ENCODE results near the gene EHD3. TPM values are rescaled to one million over a fixed set of nuclear protein-coding genes. Genes with fewer than 3 reads are reported as not detected.

Gene EHD3
- polyA plus RNA-seq, 1 experiment: 39.8 TPM

- Histone ChIP-seq H3K27ac (ENCODE audit: low read depth, low read length) (no peak overlapping the region), H3K9me3 (ENCODE audit: control insufficient read depth, insufficient read depth, low read length) (no peaks in the 10 kb centered on the region; the same call in 1 of the 2 replicates), H3K4me3 (ENCODE audit: low read depth, low read length) (no peak overlapping the region), H3K27me3 (ENCODE audit: control insufficient read depth, insufficient read depth, low read length) (no peaks in the 10 kb centered on the region)
- ChIA-PET POLR2A (no interaction called here), CTCF (no interaction called here)
- DNase-seq (ENCODE audit: low read depth, low spot score): no peak
- TF ChIP-seq, protein P1, sequence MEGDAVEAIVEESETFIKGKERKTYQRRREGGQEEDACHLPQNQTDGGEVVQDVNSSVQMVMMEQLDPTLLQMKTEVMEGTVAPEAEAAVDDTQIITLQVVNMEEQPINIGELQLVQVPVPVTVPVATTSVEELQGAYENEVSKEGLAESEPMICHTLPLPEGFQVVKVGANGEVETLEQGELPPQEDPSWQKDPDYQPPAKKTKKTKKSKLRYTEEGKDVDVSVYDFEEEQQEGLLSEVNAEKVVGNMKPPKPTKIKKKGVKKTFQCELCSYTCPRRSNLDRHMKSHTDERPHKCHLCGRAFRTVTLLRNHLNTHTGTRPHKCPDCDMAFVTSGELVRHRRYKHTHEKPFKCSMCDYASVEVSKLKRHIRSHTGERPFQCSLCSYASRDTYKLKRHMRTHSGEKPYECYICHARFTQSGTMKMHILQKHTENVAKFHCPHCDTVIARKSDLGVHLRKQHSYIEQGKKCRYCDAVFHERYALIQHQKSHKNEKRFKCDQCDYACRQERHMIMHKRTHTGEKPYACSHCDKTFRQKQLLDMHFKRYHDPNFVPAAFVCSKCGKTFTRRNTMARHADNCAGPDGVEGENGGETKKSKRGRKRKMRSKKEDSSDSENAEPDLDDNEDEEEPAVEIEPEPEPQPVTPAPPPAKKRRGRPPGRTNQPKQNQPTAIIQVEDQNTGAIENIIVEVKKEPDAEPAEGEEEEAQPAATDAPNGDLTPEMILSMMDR (IDR thresholded peaks at IDR 0.05; ENCODE audit: low read depth, low read length): no peak
Observed at GRCh38 chr2:31260870-31261269, 26.9 kb downstream of the EHD3 start.

- Histone ChIP-seq H3K27ac (ENCODE audit: low read depth, low read length) (no peak overlapping the region), H3K4me3 (ENCODE audit: low read depth, low read length) (no peak overlapping the region), H3K9me3 (ENCODE audit: control insufficient read depth, insufficient read depth, low read length) (no peaks in the 10 kb centered on the region; the same call in 1 of the 2 replicates), H3K27me3 (ENCODE audit: control insufficient read depth, insufficient read depth, low read length) (no peaks in the 10 kb centered on the region)
- DNase-seq (ENCODE audit: low read depth, low spot score): no peak
- CTCF ChIA-PET: interaction anchor here (1.9 kb wide), 1 partner anchor 70 kb away, joined by 5 read pairs; no protein-coding TSS in a partner anchor
- POLR2A ChIA-PET: no interaction called here
- TF ChIP-seq, protein P1 (IDR thresholded peaks at IDR 0.05; ENCODE audit: low read depth, low read length): no peak
Observed at GRCh38 chr2:31263636-31264190, 29.8 kb downstream of the EHD3 start.

DNA sequence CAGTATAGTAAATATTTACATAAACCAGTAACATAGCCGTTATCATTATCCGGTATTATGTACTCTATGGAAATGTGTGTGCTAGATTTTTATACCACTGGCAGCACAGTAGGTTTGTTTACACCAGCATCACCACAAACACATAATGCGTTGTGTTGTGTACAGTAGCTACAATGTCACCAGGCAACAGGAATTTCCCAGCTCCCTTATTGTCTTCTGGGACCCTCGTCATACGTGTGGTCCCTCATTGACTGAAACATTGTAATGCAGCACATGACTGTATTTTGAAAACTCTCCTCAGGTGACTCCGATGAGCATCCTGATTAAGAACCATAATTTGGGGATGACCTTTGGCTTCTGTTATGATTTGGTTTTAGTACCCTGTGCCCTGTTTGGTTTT, 31.3 kb downstream of the EHD3 start:
- no peaks in the 10 kb centered on the region for H3K27me3 ChIP-seq (ENCODE audit: control insufficient read depth, insufficient read depth, low read length)
- TF ChIP-seq, protein P1 (IDR thresholded peaks at IDR 0.05; ENCODE audit: low read depth, low read length): no peak
- no peak for DNase-seq (ENCODE audit: low read depth, low spot score)
- no peaks in the 10 kb centered on the region; the same call in 1 of the 2 replicates for H3K9me3 ChIP-seq (ENCODE audit: control insufficient read depth, insufficient read depth, low read length)
- ChIA-PET CTCF (no interaction called here), POLR2A (no interaction called here)
- no peak overlapping the region for H3K4me3 ChIP-seq (ENCODE audit: low read depth, low read length)
- no peak overlapping the region for H3K27ac ChIP-seq (ENCODE audit: low read depth, low read length)

DNA sequence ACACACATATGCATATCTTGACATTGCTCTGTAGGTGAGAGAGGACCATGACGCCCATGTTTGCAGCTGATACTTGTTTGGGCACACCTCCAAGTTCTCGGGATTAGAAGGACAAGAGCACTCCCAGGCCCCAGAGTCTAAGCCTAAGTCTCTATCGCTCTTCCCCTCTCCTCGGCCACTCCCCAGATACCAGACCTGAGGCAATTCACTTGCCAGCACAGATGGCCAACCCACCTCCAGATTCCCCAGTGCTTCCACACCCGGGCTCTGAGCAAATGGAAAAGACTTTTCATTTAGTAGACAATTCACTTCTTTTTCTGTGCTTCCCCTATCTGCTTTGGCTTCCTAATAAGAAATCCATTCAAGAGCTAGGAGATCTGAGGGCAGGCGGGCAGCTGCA, 32.9 kb downstream of the EHD3 start:
- POLR2A ChIA-PET: no interaction called here

DNA sequence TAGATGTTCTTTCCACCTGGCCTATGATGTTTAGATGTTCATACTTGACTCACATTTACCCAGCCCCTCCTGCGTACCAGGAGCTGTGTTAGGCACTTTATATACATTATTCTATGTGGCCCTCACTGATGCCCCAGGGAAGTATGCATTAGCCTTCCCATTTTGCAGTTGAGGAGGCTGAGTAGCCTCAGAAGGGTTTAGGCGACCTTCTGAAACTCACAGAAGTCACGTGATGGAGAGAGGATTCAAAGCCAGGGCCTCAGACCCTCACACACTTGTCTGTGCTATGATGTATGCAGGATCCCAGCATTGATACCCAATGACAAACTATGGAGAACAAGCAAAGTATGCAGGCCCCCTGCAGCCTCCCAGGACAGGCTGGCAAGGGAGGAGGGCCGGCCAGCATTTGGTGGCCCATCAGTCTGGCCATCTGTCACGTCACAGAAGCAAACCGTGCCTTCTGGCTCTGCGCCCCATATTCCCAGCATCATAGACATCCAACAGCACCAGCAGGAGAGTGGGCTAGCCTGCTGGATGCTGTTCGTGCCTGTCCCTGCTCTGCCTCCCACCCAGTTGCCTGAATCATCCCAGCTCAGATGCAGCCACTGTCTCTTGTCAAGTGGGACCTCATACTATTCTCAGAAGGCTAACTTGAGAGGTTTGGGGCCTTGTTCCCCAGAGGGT, 33.6 kb downstream of the EHD3 start:
- H3K4me3 ChIP-seq (ENCODE audit: low read depth, low read length): no peak overlapping the region
- no peaks in the 10 kb centered on the region for H3K27me3 ChIP-seq (ENCODE audit: control insufficient read depth, insufficient read depth, low read length)
- TF ChIP-seq, protein P1 (IDR thresholded peaks at IDR 0.05; ENCODE audit: low read depth, low read length): no peak
- DNase-seq (ENCODE audit: low read depth, low spot score): no peak
- H3K9me3 ChIP-seq (ENCODE audit: control insufficient read depth, insufficient read depth, low read length): no peaks in the 10 kb centered on the region; the same call in 1 of the 2 replicates
- ChIA-PET POLR2A (no interaction called here), CTCF (no interaction called here)
- H3K27ac ChIP-seq (ENCODE audit: low read depth, low read length): no peak overlapping the region

More for the DNA sequence above, 32.9 kb downstream of the EHD3 start:
- DNase-seq (ENCODE audit: low read depth, low spot score): no peak
- no peaks in the 10 kb centered on the region; the same call in 1 of the 2 replicates for H3K9me3 ChIP-seq (ENCODE audit: control insufficient read depth, insufficient read depth, low read length)
- H3K27ac ChIP-seq (ENCODE audit: low read depth, low read length): no peak overlapping the region
- no peak overlapping the region for H3K4me3 ChIP-seq (ENCODE audit: low read depth, low read length)
- no peaks in the 10 kb centered on the region for H3K27me3 ChIP-seq (ENCODE audit: control insufficient read depth, insufficient read depth, low read length)
- TF ChIP-seq, protein P1 (IDR thresholded peaks at IDR 0.05; ENCODE audit: low read depth, low read length): no peak
- CTCF ChIA-PET: no interaction called here
